Measurements from ENCODE around the gene NEDD1.

GRCh38 chr12:96878704-96879103 is 28.4 kb upstream of the NEDD1 start:
- TF ChIP-seq GATA2 (IDR thresholded peaks at IDR 0.05; ENCODE audit: low read depth, low read length) (no peak), GATA3 (IDR thresholded peaks at IDR 0.05; ENCODE audit: low read depth, low read length) (no peak)

Data from SH-SY5Y (cell line).